CD4-positive, alpha-beta T cell treated with Interferon alpha-2 for 1 hour (primary cell): ENCODE data around the gene GANAB.
"Not testable (repeated sequence)": the region's sequence is repeated elsewhere in the genome, so short reads cannot be mapped to it uniquely, and the experiment has no call there.

ENCODE experiments used
- DNase-seq, 2 donors: peaks; one replicate each; pipeline ENCODE4 v3.0.0-alpha.2; 2020 to 2022

The GANAB gene

DNA sequence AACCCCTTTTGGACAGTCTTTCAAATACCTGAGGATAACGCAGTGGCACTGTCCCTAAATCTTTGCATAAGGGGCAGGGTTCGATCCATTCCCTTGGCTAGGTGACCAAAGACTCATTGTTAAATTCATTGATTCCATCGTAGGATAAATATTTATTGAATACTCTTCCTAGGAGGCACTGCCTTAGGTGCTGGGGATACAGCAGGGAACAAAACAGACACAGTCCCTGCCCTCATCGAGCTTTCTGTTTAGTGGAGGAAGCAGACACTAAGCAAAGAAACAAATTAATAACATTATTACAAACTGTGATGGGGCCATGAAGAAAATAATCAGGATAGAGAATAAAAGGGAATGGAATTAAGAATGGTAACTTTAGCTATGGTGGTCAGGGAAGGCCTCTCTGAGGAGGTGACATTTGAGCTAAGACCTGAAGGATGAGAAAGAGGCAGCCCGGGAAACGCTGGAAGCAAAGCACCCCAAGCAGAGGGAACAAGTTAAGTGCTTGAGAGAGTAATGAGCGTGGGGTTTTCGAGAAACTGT lies 25.3 kb downstream of the GANAB start:
- no peak for DNase-seq

DNA sequence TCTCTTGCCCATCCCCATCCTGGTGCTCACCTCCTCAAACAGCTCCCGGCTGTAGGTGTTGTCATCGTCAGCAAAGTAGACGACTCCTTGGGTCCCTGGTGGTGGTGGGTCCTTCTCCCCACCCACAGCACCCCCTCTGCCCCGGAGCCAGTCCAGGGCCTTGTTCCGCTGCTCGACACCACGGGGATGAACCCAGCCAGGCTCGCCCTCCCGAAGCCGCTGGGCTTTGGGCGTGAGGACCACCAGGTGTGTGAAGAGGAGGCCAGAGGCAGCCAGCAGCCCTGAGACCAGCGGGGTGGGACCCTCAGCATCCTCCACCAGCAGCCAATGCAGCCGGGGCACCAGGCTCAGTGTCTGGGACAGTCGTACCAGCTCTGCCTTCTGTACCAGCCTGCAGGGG lies 29.5 kb downstream of the GANAB start:
- not testable (repeated sequence) for DNase-seq

DNA sequence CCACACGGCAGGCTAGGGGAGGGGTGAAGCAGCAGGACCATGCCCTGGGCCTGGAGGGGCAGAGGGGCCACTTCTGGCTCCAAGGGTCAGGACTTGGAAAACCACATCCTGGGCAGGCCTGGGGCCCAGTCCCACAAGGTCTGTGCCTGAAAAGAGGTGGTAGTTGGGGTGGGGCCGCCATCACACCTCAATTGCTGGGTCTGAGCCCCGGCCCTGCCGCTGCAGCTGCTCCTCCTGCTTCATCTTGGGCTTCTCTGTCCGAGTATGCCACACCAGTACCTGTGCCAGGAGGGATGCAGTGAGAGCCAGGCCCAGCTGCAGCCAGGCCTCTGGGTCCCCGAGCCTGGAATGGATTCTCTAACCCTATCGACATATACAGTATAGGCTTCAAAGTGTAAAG lies 30.9 kb downstream of the GANAB start:
- DNase-seq = no peak

DNA sequence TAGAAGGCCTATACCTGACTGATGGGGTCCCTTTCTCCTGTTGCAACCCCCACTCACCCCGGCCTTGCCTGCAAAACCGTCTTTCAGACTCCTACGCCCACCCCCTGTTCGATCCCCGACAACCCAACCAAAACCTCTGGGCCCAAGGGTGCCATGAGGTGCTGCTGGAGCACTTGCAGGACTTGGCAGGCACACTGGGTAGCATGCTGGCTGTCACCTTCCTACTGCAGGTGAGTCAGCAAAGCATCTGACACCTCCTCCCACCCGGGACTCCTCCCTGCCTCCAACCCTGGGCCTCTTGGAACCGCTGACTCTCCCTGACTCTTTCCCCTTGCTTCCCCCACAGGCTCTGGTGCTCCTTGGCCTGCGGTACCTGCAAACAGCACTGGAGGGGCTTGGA lies 32.1 kb downstream of the GANAB start:
- DNase-seq = no peak

DNA sequence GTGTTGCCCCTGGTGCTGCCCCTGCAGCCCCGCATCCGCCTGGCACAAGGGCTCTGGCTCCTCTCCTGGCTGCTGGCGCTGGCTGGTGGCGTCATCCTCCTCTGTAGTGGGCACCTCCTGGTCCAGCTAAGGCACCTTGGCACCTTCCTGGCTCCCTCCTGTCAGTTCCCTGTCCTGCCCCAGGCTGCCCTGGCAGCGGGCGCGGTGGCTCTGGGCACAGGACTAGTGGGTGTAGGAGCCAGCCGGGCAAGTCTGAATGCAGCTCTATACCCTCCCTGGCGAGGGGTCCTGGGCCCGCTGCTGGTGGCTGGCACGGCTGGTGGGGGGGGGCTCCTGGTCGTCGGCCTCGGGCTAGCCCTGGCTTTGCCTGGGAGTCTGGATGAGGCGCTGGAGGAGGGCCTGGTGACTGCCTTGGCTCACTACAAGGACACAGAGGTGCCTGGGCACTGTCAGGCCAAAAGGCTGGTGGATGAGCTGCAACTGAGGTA lies 33.1 kb downstream of the GANAB start:
- no peak for DNase-seq

DNA sequence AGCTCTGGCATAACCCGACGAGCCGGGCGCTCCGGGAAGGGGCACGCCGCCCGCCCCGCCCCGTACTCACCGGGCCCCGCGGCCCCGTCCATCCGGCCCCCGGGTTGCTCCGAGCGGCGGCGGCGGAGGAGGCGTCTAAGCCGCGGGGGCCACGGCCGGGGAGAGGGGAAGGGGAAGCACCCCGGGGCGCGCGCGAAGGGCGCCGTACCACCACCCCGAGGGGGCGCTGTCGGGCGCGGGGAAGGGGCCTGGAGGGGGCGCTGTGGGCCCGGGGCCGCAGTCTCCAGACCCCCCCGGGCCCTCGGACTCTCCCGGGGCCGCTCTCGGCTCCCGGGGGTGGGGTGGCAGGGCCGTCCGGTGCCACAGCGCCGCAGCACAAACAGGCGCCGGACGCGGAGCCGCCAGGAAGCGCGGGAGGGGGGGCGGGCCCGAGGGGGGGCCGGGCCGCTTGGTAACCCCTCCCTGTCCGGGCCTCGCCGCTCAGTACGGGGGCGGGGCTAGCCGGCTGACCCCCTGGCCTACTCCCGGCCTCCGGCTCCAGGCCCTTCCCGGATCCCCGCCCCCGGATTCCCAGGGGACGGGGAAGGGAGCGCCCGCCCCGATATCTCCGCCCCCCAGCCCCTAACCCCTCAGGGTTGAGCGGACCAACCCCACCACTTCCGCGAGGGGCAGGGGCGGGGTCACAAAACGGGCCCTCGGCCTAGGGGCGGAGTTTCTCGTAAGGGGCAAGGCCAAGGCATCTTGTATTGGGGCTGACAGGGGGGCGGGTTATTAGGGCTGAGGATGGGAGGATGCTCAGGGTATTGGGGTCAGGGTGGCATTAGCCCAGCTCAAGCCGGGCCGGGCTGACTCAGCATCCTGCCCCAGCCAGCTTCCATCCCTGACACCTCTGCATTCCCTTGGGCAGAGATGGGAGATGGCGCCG lies 33.8 kb downstream of the GANAB start, which contains the start of the genes EML3 and ROM1:
TSS of gene EML3 (minus strand) at position 410 of the 925 bp plus-strand sequence. CDS start at position 92, 318 bp downstream.
TSS of gene ROM1 (plus strand) at position 892 of the 925 bp plus-strand sequence. CDS start at position 917, 25 bp downstream.
- peak; percentile 93 to 95 for DNase-seq

DNA sequence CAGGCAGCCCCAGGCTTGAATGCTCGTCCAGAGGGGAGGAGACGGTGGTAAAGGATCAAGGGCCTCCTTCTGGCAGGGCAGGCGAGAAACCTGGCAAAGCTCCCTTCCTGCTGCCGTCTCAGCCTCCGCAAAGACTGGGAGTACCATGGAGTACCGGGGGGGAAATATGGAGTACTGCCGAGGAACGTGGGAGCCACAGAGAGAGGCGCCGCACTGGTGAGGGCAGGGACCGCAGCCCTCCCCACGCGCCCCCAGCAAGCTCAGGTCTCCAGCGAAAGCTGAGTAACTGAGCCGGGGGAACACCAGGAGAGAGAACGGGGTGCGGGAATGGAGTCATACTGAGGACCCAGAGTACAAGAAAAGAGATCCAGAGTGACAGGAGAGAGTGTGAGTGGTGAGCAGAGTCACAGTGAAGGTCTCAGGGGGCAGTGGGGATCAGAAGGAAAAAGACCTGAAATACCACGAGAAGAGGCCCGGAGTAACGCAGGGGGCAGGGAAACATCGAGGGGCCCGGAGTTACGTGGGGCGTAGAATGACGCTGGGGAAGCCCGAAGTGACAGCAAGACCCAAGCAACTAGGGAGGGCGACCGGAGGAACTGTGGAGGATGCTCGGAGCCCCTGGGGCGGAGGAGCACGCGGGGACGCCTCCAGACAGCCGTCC lies 34.6 kb downstream of the GANAB start:
- DNase-seq = peak in 1 of 2 donors; percentile 61

DNA sequence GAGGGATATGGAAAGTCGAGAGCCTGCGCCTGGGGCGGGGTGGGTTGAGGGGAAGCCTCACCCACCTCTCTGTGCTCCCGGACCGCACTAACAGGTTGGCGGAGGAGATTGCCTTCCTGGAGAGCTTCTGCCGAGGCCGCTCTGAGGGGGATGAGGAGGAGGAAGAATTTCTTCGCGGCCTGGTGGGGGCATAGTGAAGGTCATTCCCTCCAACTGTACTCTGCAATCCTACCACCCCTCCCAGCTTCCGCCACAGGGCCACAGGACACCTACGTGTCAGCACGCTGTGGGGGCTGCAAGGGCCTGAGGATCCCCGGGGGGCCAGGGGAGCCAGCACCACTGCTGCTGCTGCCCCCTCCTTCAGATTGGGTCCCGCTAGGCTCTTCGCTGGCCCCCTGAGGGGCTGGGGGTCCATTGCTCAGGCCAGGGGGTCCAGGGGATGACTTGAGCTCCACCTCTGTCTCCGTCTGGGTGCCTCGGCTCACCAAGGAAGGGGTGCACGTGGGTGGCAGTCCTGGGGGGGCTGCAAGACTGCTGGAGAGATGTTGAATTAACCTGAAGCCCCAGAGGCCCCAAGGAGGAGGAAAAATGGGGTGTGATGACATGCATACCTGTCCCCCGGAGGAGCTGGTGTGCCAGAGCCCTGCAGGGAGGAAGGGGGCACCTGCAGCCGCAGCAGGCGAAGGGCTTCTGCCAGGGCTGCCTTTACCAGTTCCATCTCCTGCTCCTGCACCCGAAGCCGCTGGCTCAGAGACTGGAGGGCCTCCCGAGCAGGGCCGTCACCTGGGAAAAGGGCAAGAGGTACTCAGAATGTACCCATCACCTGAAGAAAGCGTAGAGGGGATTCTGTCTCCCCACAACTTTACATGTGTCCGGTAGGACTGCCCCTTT lies 35.4 kb downstream of the GANAB start:
- DNase-seq = no peak

DNA sequence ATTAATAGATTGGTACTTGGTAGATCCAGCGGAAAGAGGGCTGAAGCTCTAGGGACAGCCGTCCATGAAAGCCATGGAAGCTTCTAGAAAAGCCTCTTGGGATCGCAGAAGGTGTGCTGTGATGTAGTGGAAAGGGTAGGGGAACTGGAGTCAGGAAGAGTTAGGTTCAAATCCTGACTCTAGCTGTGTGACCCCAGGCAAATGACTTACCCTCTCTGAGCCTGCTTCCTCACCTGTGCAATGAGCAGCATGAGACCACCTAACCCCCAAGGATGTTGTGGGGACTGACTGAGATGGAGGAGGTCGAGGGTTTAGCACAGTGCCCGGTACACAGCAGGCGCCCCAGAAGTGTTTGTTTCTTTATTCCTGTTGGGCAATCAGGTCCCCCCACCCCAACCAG lies 36.0 kb downstream of the GANAB start:
- DNase-seq = no peak

DNA sequence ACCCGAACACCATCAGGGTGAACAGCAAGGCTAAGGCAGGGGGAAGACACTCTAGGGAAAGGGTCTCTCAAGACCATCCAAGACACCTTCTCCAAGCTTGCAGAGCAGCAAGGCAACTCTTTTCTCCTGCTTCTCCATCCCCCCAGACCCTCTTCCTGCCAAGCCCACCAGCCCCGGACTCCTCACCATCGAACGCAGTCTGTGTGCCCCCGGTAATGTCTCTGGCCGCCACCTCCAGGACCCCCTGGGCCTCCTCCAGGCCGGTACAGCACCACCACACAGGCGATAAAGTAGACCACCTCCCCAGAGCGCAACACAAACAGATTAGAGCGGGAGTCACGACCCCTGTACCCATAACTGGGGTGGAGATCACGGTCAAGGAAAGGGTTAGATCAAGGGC lies 37.6 kb downstream of the GANAB start:
- DNase-seq = no peak

DNA sequence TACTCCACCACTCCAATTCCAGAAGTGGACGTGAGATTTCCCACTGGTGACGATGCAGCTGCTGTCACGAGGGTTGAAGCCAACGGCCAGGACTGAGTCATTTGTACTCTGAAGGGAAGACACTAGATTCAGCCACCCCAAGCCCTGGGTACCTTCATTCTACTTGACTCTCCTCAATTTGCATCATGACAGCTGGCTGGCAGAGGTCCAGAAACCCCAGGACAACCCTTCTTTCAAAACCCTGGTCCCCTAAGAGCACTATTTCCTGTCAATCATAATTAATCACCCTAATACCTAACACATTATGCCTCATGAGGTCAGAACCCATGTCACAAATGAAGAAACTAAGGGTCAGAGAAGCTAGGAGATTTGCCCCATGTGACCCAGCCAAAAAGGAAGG lies 38.7 kb downstream of the GANAB start:
- DNase-seq = peak in 1 of 2 donors; percentile 44

DNA sequence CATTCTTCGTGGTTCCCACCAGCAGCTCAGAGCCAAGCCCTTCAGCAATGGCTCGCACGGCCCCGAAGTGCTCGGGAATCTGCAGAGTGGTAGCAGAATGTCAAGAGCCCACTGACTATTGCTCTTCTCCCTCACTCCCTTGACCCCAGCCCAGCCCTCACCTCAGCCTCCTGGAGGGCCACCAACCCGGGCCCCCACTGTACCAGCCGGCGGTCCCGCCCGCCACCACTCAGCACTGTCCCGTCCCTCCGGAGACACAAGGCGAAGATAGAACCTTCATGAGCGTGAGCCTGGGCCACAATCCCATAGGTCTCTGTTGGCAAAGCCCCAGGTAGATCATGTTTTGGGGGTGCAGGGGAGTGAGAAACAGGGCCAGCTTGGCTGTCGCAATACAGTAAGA lies 40.5 kb downstream of the GANAB start:
- DNase-seq = no peak

DNA sequence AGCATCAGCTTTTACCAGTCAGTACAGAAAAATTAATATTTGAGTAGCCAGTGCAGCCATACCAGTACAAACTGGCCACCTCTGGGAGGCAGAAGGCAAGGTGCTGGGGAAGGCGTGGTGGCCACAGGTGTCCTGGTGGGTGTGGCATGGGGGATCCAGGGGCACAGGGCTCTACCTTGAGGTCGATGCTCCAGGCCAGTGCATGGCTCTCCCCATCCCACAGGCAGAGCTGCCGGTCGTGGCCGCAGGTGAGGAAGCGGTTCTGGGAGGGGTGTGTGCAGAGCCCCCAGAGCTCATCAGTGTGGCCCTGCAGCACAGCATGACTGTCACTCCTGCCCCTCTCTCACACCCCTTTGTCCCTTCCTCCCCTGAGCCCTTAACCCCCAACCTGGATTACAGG lies 40.9 kb downstream of the GANAB start:
- DNase-seq = no peak

DNA sequence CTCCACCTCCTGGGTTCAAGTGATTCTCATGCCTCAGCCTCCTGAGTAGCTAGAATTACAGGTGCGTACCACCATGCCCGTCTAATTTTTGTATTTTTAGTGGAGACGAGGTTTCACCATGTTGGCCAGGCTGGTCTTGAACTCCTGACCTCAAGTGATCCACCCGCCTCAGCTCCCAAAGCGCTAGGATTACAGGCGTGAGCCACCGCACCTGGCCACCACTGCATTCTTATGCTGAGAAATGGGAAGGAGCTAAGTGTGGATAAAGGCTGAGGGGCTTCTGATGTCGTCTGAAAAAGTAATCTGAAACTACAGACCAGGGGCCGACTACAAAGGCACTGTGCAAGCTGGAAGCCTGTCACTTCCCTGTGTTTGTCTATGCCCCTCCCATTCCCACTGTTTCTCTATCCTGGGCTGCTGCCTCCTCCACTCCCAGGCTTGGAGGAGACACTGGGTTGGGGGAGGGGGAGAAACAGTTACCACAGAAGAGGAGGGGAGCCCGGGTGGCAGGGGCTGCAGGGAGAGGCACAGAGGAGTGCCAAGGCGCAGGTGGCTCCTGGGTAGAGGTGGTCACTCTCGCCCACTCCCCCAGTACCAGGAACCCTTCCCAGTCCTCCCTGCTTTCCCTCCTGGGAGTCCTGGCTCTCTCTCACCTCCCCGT lies 41.8 kb downstream of the GANAB start:
- no peak for DNase-seq

DNA sequence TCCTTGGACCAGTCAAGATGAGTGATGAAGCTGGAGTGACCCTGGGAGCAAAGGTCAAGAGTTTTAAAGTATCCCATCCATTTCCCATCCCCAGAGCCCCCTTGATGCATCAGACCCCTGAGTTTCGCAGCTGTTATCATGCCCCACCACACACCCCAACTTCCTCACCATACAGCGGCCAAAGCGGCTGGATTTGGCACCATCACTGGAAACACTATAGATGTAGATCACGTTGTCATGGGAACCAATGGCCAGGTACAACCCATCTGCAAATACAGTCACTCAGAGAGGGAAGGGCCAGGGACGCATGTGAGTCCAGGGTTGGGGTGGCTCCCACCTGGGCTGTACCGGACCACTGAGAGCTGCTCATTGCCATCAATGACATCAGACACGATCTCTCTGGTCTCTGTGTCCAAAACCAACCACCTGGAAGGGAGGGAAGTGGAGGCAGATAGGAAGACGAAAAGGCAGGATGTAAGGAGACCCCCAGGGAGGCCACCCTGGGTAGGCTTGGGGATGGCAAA lies 42.6 kb downstream of the GANAB start:
- DNase-seq = no peak

DNA sequence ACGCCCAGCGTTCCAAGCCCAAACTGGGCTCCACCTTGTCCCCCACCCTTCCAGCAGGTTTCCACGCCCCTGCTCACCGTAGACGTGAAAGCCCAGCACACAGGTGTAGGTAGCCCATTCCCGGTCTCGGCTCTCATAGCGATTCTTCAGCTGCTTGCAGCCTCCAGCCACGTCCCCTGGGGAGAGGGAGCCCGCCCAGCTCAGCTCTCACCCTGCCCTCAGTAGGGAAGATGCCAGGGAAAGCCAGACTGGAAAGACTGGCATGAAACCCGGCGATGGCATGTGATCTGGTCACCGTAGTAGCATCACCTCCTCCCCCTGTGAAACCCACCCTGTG lies 43.4 kb downstream of the GANAB start:
- no peak for DNase-seq

DNA sequence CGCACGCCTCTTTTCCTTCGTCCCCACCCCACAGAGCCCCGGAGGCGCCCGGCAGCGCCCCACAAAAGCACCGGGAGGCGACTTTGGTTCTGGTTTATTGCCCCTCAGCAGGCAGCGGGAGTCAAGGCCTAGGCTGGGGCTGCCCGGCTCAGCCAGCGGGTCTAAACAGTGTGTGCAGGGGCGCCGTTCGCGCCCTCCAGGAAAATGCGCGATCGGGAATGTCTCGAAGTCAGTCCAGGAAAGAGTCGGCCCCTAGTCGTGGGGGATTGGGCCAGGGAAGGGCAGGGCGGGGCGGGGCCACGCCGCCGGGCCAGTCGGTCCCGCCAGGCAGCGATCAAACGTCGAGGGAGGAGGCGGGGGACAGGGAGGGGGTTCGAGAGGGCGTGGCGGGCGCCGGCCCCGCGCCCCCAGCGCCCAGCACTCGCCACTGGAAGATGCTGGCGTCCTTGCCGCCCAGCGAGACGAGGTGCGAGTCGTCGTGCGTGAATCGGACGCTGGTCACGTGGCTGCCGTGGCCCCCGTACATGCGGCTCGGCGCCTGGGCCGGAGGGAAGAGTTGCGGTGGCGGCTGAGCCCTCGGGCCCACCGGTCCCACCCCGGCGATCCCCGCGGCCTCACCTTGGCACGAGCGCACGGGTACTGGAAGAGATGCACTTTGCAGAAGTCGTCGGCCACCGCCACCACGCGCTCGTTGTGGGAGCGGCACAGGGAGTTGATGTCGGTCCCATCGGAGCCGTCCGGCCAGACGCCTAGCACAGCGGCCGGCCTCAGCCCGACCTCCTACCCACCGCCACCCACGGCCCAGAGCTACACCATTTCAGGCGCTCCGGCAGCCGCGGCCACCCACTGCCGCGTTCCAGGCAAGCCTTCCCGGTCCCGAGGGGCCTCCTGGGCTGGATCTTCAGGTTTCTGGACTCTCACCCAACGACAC lies 44.0 kb downstream of the GANAB start:
- DNase-seq = peak; percentile 21 to 51

DNA sequence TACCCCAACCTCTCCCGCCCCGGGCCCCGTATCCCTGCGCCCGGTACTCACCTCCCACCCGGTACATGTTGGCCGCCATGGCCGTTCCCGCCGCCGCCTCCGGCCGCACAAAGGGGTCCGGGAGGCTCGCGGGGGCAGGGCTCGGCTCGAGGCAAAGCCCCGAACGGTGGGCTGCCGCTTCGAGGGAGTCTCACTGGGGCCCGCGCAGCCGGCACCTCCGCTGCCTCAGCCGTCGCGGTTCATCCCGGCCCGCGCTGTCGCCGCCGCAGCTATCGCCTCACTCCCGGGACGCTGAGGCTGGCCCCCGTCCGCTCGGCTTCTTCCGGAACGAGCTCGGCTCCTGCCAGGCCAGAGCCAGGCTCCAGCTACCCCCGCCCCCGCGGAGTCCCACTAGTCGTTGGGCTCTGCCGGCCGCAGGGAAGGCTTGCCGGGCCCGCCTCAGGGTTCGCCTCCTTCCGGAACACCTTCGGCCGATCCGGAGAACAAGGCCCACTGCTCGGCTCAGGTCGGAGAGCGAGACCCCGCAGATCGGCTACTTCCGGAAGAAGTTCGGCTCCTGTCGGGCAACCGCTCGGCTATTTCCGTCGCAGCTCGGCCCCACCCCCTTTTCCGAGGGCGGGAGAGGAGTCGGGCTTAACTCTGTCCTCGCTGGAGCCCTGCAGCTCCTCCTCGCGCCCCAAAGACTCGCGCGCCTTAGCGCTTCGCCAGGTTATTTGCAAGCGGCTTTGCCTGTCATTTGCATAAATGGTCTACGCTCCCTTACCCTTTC lies 44.9 kb downstream of the GANAB start, which contains the start of gene MTA2:
TSS of gene MTA2 (minus strand) at position 494 of the 769 bp plus-strand sequence. CDS start at position 79, 415 bp downstream.
- peak; percentile 98 to 99 for DNase-seq

DNA sequence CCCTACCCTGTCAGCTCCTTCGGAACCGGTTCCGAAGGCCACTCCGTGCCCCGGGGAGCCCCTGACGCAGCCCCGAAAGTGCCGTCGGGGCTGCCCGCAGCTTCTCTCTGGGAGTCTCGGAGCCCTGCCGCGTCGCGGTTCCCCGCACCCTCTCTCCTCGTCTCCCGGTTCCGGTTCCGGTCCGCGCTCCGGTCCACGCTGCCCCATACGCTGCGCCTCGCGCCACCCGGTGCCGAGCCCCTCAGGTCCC lies 45.4 kb downstream of the GANAB start:
- peak; percentile 29 to 58 for DNase-seq
